Natural killer cell (primary cell): ENCODE measurements around the gene WT1. TPM values are rescaled to one million over a fixed set of nuclear protein-coding genes. Genes with fewer than 3 reads are reported as not detected.

Experiments
- ATAC-seq, 3 donors: fragments of 150-1000 bp in 2 of 3; fragments of 200-7000 bp in 1 of 3; cut with Tn5 transposase; 1 replicate in 1 of 3; 2 replicates in 2 of 3; pipeline ENCODE4 v1.10.0; 2021; ENCODE audit warnings: mild to moderate bottlenecking in 2 of 3, moderate library complexity in 2 of 3
- DNase-seq, 2 donors: peaks; one replicate each; pipeline versions ENCODE4 v3.0.0 to v3.0.0-alpha.2; 2013 to 2021; ENCODE audit warnings: mixed read lengths in 1 of 2
- H3K27ac ChIP-seq: one replicate; pipeline ENCODE4 v1.5.1; 2013; ENCODE audit warnings: mild to moderate bottlenecking, low read length
- H3K27me3 ChIP-seq: one replicate; pipeline ENCODE4 v1.6.1; 2013; ENCODE audit warnings: low read length; ENCODE audit not compliant: control insufficient read depth, insufficient read depth
- H3K36me3 ChIP-seq: one replicate; pipeline ENCODE4 v1.6.1; 2013; ENCODE audit warnings: low read length; ENCODE audit not compliant: control insufficient read depth, insufficient read depth
- H3K4me1 ChIP-seq: one replicate; pipeline ENCODE4 v1.6.1; 2013; ENCODE audit warnings: low read length; ENCODE audit not compliant: control insufficient read depth, insufficient read depth
- H3K4me3 ChIP-seq: one replicate; pipeline ENCODE4 v1.5.1; 2013; ENCODE audit warnings: low read length
- H3K9me3 ChIP-seq: one replicate; pipeline ENCODE4 v1.6.1; 2013; ENCODE audit warnings: low read length; ENCODE audit not compliant: control insufficient read depth, insufficient read depth
- H3K27ac Mint-ChIP-seq, 2 donors: one replicate each; pipeline ENCODE4 v1.8.0; 2022; ENCODE audit warnings: mild to moderate bottlenecking in 2 of 2, mixed read lengths in 2 of 2, moderate library complexity in 1 of 2
- H3K27me3 Mint-ChIP-seq, 2 donors: one replicate each; pipeline ENCODE4 v1.8.0; 2022; ENCODE audit warnings: low read depth in 2 of 2, mixed read lengths in 2 of 2
- H3K36me3 Mint-ChIP-seq: one replicate; pipeline ENCODE4 v1.8.0; 2022; ENCODE audit warnings: mixed read lengths
- H3K4me1 Mint-ChIP-seq, 2 donors: one replicate each; pipeline ENCODE4 v1.8.0; 2022; ENCODE audit warnings: mixed read lengths in 2 of 2
- H3K4me3 Mint-ChIP-seq: one replicate; pipeline ENCODE4 v1.8.0; 2022; ENCODE audit warnings: mild to moderate bottlenecking, moderate library complexity, mixed read lengths
- H3K9me3 Mint-ChIP-seq, 2 donors: one replicate each; pipeline ENCODE4 v1.8.0; 2022; ENCODE audit warnings: mixed read lengths in 2 of 2
- CTCF ChIP-seq: fragments of 200-600 bp; IDR thresholded peaks from one replicate; pipeline ENCODE4 v1.8.0; 2022; ENCODE audit warnings: antibody characterized with exemption
- WGBS: methylation state at CpG from one replicate; pipeline ENCODE4 v1.1.7; 2013; ENCODE audit warnings: missing lambda C conversion rate; ENCODE audit not compliant: insufficient coverage; 5-methylcytosine and 5-hydroxymethylcytosine counted together
- intact Hi-C: fragments of 100-400 bp; cut with micrococcal nuclease; formaldehyde crosslinking; loops from one replicate; pipeline ENCODE4 v1.14.2; 2022
- total RNA-seq, 4 donors: library from RNA; stranded (reverse); fragments of 120-200 nt in 1 of 4; gene quantifications; one replicate each; pipeline versions ENCODE4 v1.2.3 to v1.2.4, GENCODE V29; 2013 to 2022

The WT1 gene
- total RNA-seq, 3 donors from 2014 or later (not counting 1 experiment from before 2014, with no cell fraction given): not detected

DNA sequence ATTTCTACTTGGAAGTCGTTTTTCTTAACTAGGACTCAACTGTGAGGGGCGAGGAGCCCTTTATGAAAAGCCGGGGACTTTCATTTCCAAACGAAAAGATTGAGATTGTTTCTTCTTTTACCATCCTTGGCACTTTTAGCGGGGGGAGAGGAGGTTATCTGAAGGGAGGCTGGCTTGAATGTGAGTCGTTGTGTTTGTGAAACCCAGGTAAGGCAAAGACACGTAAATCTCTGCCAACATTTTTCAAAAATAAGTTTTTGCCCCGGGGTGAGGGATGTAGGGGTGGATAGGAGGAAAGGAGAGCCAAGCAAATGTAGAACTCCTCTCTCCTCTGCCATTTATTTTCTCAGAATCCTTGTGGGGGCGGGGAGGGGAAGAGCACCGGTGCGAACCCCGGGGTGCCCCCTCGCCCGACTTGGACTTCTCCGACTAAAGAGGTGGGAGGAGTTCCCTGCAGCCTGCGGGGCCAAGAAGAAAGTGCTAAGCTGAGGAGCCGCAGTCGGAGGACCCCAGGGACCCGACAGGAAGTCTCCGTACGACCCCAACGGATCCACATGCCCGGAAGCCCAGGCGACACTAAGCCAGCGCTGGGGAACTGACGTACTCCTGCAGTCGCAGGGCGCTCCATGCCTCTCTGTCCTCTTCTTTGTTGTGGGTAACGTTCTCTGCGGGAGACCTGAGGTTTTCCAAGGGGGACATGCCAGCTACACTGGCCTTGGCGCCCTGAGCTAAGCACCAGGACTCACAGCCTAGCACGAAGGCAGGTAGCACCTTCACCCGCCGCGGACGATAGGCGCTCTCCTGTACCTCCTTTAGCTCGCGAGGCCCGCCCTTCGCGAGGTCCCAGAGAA lies 2.4 kb upstream of the WT1 start:
- H3K27ac Mint-ChIP-seq: no peak overlapping the region
- WGBS: 7% methylated on average over 39 of the region's 42 CpGs
- Histone ChIP-seq H3K27me3 (peaks cover 56% of the 10 kb centered on the region), H3K36me3 (no peaks in the 10 kb centered on the region), H3K9me3 (no peaks in the 10 kb centered on the region), H3K27ac (no peak overlapping the region), H3K4me1 (peaks cover 18% of the 10 kb centered on the region), H3K4me3 (no peak overlapping the region)
- H3K9me3 Mint-ChIP-seq: no peaks in the 10 kb centered on the region
- DNase-seq (no peak), ATAC-seq (no peak)
- H3K27me3 Mint-ChIP-seq: peaks cover 70 to 81% of the 10 kb centered on the region in 2 donors
- no peak overlapping the region for H3K4me3 Mint-ChIP-seq
- intact Hi-C loops: no loop called here
- H3K4me1 Mint-ChIP-seq: peaks cover 0 to 10% of the 10 kb centered on the region in 2 donors
- TF ChIP-seq CTCF: no peak
- no peaks in the 10 kb centered on the region for H3K36me3 Mint-ChIP-seq

DNA sequence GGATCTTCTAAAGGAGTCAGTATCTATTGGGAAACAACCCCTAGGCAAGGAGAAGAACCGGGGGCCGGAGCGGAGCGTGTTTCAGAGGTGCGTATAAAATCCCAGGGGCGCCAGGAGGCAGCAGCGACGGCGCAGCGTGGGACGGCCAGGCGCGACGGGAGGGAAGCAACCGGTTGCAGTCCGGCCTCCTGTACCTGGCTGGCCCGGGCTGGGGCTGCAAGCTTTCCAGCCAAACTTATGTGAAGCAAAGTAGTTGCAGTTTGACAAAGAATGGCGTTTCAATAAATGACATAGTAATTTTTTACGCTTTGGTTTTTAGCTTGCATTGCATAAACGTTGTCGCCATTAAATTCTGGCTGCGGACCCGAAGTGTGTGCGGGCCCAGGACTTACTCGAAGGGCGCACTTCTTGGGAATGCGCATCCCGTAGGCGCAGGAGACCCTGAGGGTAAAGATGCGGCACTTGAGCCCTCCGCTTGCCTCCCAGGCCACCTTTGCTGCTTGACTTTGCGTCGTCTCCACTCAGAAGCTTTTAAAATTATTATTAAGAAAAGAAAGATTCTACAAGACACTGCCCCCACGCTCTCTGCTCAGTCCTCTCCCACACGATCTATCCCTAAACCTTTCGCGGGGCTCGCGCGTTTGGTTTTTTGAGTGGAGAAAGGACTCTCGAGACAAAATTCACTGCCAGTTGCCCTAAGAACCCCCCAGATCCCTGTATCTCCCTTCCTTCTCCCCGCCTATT lies 1.6 kb upstream of the WT1 start:
- Mint-ChIP-seq H3K9me3 (no peaks in the 10 kb centered on the region), H3K36me3 (no peaks in the 10 kb centered on the region), H3K4me1 (peaks cover 0 to 10% of the 10 kb centered on the region in 2 donors), H3K27me3 (peaks cover 71 to 81% of the 10 kb centered on the region in 2 donors), H3K4me3 (no peak overlapping the region), H3K27ac (no peak overlapping the region)
- H3K36me3 ChIP-seq: no peaks in the 10 kb centered on the region
- WGBS: 9% methylated on average over 41 of the region's 42 CpGs
- no peak for TF ChIP-seq CTCF
- no peak overlapping the region for H3K27ac ChIP-seq
- H3K4me3 ChIP-seq: no peak overlapping the region
- DNase-seq: no peak
- H3K27me3 ChIP-seq: peaks cover 58% of the 10 kb centered on the region
- no peak for ATAC-seq
- intact Hi-C loops: no loop called here
- peaks cover 18% of the 10 kb centered on the region for H3K4me1 ChIP-seq
- no peaks in the 10 kb centered on the region for H3K9me3 ChIP-seq

- peaks cover 57% of the 10 kb centered on the region for H3K27me3 ChIP-seq
- Mint-ChIP-seq H3K4me3 (no peak overlapping the region), H3K9me3 (no peaks in the 10 kb centered on the region), H3K36me3 (no peaks in the 10 kb centered on the region), H3K27ac (no peak overlapping the region), H3K4me1 (peaks cover 0 to 15% of the 10 kb centered on the region in 2 donors), H3K27me3 (peaks cover 71 to 80% of the 10 kb centered on the region in 2 donors)
- no peaks in the 10 kb centered on the region for H3K9me3 ChIP-seq
- 6% methylated on average over 42 of the region's 42 CpGs for WGBS
- DNase-seq (no peak), ATAC-seq (no peak)
- H3K36me3 ChIP-seq: no peaks in the 10 kb centered on the region
- intact Hi-C loops: no loop called here
- peaks cover 18% of the 10 kb centered on the region for H3K4me1 ChIP-seq
- no peak overlapping the region for H3K27ac ChIP-seq
- TF ChIP-seq CTCF: no peak
- no peak overlapping the region for H3K4me3 ChIP-seq
These were observed 807 bp upstream of the WT1 start for GRCh38 chr11:32435942-32436750.
